Measurements from ENCODE around the gene SV2C.
"Not testable (repeated sequence)": the region's sequence is repeated elsewhere in the genome, so short reads cannot be mapped to it uniquely, and the experiment has no call there.

SV2C gene

DNA sequence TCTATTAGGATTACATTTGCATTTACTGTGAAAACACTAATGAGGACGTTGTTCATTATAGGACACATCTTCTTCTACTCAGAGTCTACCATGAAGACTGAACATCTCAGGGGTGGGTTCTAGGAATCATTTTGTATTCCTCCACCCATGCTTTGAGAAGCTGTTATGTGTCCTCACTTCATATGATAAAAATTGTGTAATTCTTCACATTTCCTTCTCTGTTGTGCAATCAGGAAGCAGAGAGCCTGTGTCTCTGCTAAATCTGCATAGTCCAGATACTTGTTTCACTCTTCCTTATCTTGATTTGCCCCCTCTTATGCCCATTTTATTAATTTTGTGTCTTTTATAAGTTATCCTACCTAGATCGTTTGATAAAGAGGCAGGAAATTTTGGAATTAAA, 222.1 kb downstream of the SV2C start:
- no peak for DNase-seq

DNA sequence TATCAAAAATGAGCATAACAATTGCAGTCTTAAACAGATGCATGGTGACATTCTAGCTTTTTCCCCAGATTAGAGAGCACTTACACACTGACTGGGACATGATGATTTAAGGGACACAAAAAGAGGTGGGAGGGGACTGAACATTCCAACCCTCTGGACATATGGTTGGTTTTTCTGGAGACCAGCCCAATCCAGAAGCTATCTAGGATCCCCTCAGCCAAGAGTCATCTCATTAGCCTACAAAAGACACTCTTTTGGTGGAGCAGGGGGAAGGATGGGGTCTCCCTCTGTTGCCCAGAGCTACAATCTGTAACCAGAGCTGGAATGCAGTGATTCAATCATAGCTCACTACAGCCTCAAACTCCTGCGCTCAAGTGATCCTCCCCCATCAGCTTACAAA, 222.6 kb downstream of the SV2C start:
- no peak for DNase-seq

DNA sequence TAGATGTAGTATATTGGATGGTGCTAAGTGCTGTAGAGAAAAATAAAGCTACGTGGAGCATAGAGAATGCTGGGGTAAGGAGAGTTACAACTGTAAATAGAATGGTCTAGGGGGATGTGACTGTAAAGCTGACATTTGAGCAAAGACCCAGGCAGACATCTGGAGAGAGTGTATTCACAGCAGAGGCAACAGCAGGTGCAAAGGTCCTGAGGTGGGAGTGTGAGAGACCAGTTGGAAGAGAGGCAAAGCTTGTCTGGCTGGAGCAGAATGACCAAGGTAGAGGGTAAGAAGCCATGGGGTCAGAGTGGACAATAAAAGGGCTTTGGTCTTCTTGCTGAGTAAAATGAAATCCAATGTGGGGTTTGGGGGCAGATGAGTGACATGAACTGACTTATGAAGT, 227.0 kb downstream of the SV2C start:
- DNase-seq: no peak

DNA sequence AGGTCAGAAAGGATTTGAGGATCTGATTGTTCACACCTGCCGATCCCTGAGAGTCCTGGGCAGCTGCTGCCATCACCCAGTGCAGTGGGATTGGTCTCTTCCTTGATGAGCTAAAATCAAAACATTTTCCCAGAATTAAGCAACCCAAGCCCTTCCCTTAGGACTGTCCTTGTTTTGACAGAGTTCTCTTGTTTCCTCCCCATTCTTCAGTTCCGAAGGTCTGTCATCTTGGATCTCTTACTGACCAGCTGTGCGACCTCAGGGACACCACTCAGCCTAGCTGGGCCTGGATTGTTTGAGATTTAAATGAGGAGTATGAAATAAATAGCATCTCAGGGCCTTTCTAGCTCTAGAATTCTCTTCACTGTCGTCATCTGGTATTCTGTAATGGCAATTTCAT, 229.6 kb downstream of the SV2C start:
- DNase-seq: no peak

DNA sequence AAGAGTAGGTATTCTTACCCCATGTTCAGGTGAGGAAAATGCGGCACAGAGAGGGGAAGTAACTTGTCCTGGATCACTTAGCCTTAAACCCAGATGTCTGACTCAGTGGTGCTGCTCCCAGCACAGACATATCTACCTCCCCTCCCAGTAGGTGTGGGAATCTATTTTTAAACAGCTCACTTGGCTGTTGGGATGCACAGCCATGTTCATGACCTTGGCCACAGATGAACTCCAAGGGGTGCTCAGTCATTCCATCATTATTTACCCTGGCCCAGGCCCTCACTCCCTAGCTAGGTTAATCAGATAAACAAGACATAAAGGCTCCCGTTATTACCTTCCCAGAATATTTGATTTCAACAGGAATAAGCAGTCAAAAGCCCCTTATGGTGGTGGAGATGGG, 231.5 kb downstream of the SV2C start:
- no peak for DNase-seq

DNA sequence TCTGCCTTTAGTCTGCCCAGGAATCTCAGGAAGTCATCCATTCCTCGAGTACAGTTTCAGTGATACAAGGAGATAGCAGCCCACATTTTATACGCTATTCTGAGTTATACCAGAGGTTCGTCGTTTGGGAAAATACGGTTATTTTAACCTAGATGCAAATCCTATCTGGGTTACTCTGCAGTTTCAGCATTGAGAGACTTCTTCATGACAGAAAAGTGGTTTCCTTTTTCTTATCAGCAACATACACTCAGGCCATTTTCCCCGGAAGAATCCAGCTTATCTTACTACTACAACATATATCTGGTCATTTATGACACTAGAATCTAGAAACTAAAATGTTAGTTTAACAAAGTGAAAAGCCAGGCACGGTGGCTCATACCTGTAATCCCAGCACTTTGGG, 236.5 kb downstream of the SV2C start:
- no peak for DNase-seq

DNA sequence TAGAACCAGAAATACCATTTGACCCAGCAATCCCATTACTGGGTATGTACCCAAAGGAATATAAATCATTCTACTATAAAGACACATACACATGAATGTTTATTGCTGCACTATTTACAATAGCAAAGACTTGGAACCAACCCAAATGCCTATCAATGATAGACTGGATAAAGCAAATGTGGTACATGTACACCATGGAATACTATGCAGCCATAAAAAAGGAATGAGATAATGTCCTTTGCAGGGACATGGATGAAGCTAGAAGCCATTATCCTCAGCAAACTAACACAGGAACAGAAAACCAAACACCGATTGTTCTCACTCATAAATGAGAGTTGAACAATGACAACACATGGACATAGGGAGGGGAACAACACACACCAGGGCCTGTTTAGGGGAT, 240.3 kb downstream of the SV2C start:
- DNase-seq: not testable (repeated sequence)

DNA sequence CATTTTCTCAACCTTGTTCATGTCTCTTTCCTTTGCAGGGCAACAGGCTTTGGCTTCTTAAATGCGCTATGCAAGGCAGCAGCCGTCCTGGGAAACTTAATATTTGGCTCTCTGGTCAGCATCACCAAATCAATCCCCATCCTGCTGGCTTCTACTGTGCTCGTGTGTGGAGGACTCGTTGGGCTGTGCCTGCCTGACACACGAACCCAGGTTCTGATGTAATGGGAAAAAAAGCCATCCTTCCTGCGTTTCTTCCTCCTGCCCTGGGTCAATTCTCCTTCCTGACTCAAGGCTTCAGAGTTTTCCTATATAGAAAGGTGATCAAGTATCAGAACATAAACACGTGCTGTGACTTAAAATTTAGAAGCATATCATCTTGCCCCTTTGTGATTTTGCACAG, 242.1 kb downstream of the SV2C start:
- no peak for DNase-seq

DNA sequence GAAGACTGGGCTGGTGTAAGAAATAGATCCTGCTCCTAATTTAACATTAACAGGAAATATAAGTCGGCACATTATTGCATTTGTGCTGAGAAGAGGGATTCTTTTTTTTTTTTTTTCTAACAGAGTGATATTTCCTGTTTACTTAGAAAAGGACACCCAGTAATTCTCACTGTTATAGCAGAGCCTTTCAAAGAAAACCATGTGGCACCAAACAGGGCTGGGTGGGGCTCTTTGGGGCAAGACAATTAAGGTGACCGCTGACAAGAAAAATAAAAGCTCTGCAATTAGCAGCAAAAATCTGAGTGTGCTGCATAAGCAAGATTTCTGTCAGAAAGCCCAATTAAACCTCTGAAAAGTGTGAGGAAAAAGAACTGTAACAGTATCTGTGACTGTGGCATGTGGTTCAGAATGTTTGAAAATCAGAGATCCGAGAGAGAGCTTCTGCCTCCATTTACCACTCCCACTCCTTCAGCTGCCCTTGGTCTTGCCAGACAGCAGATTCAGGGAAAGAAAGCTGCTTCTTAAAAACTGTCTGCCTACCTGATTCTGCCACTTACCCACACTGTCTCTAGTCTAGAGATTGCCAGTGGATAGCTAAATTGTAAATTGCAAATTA, 242.8 kb downstream of the SV2C start:
- DNase-seq: no peak

DNA sequence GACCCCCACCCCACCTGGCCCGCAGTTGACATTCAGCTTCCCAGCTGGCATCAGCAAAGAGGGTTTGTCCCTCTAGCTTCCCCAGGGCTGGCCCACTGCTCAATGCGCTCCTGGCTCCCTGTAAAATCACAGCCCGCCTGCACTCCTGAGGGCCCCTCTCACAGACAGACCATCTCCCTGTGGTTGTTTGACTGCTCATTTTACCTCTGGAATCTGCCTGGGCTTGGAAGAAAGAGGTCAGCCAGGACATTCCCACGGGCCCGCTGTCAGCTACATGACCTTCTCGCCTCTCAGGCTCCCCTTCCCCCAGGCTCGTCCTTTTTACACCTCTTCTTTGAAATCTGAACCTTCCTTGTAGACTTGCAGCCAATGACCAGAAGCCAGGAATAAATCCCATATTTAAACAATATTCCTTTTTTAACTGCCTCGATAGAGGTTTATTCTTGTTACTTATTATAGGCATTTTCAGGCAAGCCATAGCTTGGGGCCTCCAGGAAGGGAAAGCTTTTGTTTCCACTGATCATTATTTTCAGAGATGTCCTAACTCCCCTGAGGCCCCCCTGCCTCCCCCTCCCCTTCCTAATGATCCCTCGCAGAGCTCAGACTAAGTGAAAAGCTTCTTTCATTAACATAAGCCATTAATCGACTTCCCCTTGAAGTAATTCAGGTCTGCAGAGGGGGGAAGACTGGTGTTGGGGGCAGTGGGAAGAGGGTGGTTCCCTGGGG, 243.6 kb downstream of the SV2C start:
- no peak for DNase-seq

DNA sequence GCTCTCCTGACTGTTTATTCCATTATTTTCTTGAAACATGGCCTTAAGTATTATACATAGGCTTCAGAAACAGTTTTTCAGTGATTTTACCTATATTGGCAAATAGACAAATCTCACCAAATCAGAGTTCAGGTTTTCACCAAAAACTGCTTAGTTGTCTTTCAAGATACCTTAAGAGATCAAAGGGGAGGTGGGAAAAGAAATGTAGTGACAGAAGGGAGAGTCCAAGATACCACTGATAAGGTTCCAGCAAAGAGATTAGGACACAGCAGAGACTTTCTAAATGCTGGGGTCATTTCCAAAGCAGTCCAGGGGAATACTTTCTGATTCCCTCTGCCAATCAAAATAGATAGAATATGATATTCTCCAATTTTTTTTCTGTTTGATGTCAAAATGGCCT, 246.2 kb downstream of the SV2C start:
- DNase-seq: no peak

DNA sequence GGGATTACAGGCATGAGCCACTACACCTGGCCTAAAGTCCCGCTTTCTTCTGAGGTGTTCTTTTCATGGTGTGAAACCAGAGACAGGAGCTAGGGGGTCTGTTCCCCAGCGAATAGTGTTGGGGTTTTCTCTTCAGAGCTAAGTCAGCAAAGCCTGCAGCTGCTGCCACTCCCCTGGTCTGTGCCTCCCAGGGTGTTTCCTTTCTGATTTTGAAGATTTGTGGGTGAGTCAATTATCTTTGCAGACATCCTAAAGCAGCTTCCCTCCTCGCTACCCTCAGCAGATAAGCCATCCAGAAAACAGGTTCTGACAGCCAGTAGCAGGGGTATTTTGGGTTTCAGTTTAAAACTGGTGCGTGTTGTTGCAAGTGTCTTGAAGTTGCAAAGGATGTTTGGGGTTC, 247.9 kb downstream of the SV2C start:
- DNase-seq: no peak

DNA sequence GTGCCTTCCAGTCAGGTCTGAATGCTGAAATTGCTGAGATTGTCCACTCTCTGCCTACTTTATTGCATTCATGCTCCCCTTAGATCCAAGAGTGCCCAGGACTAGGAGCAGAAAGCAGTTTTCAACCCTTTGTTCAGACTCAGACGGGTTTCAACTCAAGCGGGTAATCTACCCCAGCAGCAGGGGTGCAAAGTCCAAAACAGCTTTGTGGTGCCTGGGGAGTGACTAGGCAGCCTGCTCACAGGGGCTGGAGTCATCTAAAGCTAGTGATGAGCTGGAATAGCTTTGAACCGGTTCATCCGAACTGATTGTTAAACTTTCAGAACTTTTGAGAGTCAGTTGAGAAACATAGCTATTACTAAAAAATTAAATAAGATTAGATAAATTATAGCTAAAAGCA, 248.9 kb downstream of the SV2C start:
- DNase-seq: no peak

DNA sequence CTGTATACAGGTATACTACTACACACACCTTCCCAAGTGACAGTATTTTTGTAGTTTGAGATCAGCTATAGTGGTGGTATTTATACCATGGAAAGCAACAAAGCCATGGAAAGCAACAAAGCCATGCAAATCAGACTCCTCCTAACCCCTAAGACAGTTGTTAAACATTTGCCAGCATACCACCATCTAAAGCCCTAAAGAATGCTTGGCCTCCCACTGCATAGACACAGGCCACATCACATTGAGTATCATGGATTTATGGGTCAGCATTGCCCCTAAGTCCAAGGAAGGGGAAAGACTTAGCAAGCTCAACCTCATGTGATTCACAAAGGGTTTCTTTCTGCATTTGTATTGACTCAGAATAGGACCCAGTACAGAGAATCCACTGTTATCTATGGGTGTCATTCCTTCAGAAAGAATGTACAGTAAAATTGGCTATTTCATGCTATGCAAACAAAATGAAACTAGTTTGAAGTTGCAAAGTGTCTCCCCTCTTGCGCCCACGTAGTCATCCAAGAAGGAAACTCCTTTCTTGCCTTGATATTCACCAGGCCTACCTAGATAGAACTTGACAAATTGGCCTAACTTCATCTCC, 249.5 kb downstream of the SV2C start:
- DNase-seq: no peak

DNA sequence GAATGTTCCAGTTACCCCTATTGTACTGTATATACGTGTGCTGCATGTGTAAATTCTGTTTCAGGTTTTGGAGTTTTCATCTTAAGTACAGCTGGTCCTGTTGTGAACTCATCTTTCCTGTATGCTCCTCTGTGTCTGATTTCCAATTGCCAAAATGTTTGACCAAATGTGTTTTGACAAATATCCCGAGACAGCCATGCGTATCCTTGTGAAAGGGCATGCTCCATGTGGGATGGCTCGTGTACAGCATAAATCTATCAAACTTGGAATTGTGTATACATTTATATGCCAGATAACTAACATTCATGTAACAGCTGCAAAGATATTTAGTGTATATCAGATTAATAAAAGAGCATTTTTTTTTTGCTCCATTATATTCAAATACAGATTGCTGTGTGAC, 250.4 kb downstream of the SV2C start:
- no peak for DNase-seq

DNA sequence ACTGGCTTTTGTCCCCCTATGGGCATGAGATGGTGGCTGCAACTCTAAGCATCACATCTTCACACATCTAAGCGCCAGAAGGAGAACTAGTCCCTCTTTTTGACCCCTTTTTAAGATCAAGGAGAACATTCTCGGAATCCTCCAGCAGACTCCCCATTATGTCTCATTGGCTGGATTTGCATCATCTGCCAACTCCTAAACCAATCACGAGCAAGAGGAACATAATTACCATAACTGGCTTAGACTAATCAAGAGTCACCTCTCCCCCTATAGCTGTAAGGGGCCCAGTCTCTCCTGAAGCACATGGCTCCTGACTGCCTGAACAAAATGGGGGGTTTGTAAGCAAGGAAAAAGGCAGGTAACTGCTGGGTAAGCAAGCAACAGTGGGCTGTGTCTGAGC, 251.4 kb downstream of the SV2C start:
- DNase-seq: no peak

DNA sequence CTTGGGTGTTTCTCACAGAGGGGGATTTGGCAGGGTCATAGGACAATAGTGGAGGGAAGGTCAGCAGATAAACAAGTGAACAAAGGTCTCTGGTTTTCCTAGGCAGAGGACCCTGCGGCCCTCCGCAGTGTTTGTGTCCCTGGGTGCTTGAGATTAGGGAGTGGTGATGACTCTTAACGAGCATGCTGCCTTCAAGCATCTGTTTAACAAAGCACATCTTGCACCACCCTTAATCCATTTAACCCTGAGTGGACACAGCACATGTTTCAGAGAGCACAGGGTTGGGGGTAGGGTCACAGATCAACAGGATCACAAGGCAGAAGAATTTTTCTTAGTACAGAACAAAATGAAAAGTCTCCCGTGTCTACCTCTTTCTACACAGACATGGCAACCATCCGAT, 252.3 kb downstream of the SV2C start:
- not testable (repeated sequence) for DNase-seq

DNA sequence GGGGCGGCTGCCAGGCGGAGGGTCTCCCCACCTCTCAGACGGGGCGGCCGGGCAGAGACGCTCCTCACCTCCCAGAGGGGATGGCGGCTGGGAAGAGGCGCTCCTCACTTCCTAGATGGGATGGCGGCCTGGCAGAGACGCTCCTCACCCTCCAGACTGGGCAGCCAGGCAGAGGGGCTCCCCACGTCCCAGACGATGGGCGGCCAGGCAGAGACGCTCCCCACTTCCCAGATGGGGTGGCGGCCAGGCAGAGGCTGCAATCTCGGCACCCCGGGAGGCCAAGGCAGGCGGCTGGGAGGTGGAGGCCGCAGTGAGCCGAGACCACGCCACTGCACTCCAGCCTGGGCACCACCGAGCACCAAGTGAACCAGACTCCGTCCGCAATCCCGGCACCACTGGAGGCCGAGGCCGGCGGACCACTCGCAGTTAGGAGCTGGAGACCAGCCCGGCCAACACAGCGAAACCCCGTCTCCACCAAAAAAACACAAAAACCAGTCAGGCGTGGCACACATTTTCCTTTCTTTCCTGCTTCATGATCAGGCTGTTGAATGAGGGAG, 253.1 kb downstream of the SV2C start:
- DNase-seq: not testable (repeated sequence)

DNA sequence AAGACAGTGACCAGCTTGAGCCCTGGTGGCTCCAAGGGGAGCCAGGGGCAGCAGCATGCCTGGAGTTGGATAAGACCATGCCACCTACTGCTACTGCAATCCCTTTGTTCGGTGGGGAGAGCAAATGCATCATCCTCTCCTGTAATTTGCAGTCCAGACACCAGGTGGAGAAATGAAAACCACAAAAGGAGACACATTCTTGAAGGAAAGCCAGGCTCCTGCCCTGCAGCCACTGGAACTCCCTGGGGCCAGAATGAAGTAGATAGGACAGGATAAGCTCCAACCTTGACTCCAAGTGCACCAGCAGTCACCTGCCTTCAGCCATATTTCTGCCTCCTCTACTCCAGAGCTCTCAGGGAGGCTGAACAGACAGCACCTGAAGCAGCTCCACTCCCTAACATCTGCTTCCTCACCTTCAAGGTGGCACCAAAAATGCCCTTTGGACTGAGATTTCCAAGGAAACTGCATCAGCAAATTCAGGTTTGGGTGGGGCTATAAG, 254.8 kb downstream of the SV2C start:
- DNase-seq: peak; percentile 52

DNA sequence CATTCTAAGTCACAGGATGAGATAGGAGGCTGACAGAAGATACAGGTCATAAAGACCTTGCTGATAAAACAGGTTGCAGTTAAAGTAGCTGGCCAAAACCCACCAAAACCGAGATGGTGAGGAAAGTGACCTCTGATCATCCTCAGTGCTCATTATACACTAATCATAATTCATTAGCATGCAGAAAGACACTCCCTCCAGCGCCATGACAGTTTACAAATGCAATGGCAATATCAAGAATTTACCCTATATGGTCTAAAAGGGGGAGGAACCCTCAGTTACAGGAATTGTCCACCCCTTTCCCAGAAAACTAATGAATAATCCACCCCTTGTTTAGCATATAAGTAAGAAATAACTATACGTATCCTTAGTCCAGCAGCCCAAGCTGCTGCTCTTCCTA, 256.7 kb downstream of the SV2C start:
- DNase-seq: no peak

DNA sequence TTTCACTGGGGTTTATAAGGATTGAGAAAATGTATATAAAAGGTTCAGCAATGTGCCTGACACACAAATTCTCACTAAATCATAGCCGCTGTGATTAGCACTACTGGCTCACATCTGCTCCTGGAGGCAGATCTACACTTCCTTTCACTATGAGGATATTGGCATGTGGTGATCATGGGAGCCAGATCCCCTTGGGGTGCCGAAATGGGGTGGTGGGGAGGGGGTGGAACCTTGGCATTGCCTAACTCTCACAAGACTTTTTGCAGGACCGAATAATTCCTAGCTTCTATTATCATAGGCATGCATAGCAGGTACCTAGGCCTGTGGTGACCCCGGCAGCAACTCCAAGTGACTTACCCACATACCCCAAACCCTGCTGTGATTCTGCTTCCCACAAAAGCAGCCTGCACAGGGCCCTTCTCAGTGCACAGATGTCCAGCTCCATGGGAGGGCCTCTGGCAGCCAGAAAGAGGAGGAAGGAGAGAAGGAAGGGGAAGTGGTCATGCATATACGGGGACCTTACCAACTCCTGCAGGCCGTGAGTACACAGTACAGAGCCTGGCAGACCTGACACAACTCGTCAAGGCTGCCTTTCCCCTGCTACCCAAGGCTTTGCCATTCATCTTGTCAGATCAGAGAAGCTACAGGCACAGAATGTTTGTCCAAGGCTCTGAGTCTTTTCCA, 258.6 kb downstream of the SV2C start:
- DNase-seq: no peak

DNA sequence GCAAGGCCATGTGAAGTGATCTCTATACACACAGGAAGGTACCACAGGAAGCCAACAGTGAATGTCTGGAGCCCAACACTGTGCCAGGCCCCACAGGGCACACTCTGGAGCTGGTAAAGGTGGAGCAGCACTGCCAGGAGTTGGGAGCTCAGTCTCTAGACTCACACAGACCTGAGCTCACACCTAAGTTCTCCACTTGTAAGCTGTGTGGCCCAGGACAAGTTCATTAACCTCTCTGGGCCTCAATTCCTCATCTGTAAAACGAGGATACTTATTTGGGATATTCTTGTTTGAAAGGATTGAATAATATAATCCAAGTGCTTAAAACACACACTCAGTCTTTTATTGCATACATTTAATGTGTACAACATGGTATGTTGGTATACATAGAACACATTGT, 259.3 kb downstream of the SV2C start:
- no peak for DNase-seq

DNA sequence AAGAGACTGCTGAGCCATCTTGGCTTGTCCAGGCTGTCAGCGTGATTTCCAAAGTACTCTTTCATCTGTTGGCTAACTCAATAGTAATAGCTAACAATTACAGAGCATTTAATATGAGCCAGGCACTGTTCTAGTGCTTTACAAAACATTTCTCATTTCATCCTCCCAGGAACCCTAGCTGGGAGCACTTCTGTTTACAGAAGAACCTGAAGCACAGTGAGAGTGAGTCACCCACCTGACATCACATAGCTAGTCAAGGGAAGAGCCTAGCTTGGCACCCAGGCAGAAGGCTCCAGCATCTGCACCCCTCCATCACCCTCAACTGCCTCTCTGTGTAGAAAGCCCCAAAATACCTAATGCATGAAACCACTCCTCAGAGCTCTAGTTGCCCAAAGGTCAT, 262.4 kb downstream of the SV2C start:
- DNase-seq: no peak

Measured in fibroblast of skin of scalp (primary cell).